ENCODE measurements around the gene UBL7.
"Not testable (repeated sequence)": the region's sequence is repeated elsewhere in the genome, so short reads cannot be mapped to it uniquely, and the experiment has no call there.

Gene UBL7
- total RNA-seq, result 18.9 reads per million, percentile 45 among the genes with 10 or more reads in this experiment

GRCh38 chr15:74460871-74461846 lies at the start of gene UBL7:
Gene UBL7 (minus strand): TSS chr15:74461160. CDS start chr15:74458867, 2,293 bp downstream.
- DNase-seq, result peak; percentile 96

- DNase-seq, result no peak
Measured at GRCh38 chr15:74506515-74506840, 45.5 kb upstream of the UBL7 start.

GRCh38 chr15:74505837-74506514 lies 45.0 kb upstream of the UBL7 start:
- no peak for DNase-seq

GRCh38 chr15:74504836-74505235 lies 43.9 kb upstream of the UBL7 start:
- DNase-seq, result no peak

GRCh38 chr15:74504418-74504817 lies 43.5 kb upstream of the UBL7 start:
- no peak for DNase-seq

- DNase-seq, result no peak
Measured at GRCh38 chr15:74502301-74502700, 41.3 kb upstream of the UBL7 start.

GRCh38 chr15:74500401-74500800 lies 39.4 kb upstream of the UBL7 start:
- no peak for DNase-seq

- DNase-seq, result no peak
Measured at GRCh38 chr15:74499366-74499765, 38.4 kb upstream of the UBL7 start.

GRCh38 chr15:74497584-74497983 lies 36.6 kb upstream of the UBL7 start:
- DNase-seq, result no peak

GRCh38 chr15:74496648-74497047 lies 35.7 kb upstream of the UBL7 start:
- no peak for DNase-seq

GRCh38 chr15:74490339-74490689 lies 29.4 kb upstream of the UBL7 start:
- DNase-seq, result no peak

- peak; percentile 53 for DNase-seq
Measured at GRCh38 chr15:74489518-74490338, 28.8 kb upstream of the UBL7 start.

- DNase-seq, result no peak
Measured at GRCh38 chr15:74488776-74489175, 27.8 kb upstream of the UBL7 start.

GRCh38 chr15:74482661-74483060 lies 21.7 kb upstream of the UBL7 start:
- no peak for DNase-seq

- not testable (repeated sequence) for DNase-seq
Measured at GRCh38 chr15:74480364-74480763, 19.4 kb upstream of the UBL7 start.

GRCh38 chr15:74471621-74472020 lies 10.7 kb upstream of the UBL7 start:
- DNase-seq, result not testable (repeated sequence)

GRCh38 chr15:74470631-74471395 lies 9.9 kb upstream of the UBL7 start:
- no peak for DNase-seq

- DNase-seq, result no peak
Measured at GRCh38 chr15:74468341-74469032, 7.5 kb upstream of the UBL7 start.

GRCh38 chr15:74466570-74466969 lies 5.6 kb upstream of the UBL7 start:
- DNase-seq, result no peak

GRCh38 chr15:74464897-74465296 lies 3.9 kb upstream of the UBL7 start:
- no peak for DNase-seq

- no peak for DNase-seq
Measured at GRCh38 chr15:74464216-74464615, 3.3 kb upstream of the UBL7 start.

GRCh38 chr15:74463634-74464033 lies 2.7 kb upstream of the UBL7 start:
- DNase-seq, result no peak

All from effector CD4-positive, alpha-beta T cell (primary cell).